GM18511 (cell line): Measurements from ENCODE around the gene VWF.
"Not testable (repeated sequence)": the region's sequence is repeated elsewhere in the genome, so short reads cannot be mapped to it uniquely, and the experiment has no call there.

ENCODE experiments used
- ATAC-seq: cut with Tn5 transposase; IDR thresholded peaks from one replicate; pipeline ENCODE4 v1.9.1; 2021; ENCODE audit warnings: mild to moderate bottlenecking, moderate library complexity; ENCODE audit not compliant: unreplicated experiment

Gene VWF

GRCh38 chr12:6124411-6125309 lies at the start of gene VWF:
VWF (minus strand) TSS chr12:6124670; CDS start chr12:6123196, 1,474 bp downstream.
- ATAC-seq = no peak

- ATAC-seq = no peak
These were observed 48.4 kb upstream of the VWF start for GRCh38 chr12:6172862-6173261.

DNA sequence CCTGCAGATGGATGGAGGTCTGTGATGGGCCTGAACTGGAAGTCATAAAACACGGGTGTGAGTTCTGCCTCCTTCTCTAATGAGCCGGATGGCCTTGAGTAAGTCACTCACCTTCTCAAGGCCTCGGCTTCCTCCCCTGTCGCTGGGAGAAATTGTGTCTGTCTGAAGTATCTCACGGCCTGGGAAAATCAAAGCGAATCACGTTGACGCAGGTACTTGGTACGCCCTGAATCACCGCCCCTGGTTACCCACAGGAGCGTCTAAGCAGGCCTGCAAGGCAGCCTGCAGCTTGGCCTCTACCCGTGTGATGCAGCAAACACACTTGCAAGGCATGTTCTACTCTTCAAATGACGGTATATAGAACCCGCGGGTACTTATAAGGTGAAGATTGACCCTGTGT lies 47.6 kb upstream of the VWF start:
- no peak for ATAC-seq

DNA sequence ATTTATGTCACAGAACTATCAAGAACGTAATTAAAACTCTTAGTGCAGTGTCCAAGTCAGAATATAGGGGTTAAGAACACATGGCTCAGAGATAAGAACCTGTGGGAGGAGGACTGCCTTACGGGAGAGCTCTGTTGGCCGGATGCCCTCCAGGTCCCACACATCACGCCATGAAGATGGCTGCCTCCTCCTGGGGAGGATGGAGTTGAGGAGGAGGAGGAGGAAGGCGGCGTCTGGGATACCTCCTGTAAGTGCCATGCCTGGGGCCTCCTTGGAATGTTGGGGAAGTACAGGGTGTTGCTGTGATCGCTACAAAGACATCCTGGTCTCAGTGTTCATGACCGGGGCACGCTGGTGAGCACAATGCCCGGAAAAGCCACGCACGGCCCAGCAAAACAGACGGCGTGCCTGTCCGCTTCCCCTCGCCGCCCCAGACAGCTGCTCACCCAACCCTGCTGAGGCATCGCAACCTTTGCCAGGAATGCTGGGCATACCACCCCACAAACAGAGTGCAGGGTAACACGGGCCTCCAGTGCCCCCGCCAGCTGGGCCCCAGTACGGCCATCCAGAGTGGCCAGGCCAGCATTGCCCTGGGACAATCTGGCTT lies 47.0 kb upstream of the VWF start:
- ATAC-seq = no peak

DNA sequence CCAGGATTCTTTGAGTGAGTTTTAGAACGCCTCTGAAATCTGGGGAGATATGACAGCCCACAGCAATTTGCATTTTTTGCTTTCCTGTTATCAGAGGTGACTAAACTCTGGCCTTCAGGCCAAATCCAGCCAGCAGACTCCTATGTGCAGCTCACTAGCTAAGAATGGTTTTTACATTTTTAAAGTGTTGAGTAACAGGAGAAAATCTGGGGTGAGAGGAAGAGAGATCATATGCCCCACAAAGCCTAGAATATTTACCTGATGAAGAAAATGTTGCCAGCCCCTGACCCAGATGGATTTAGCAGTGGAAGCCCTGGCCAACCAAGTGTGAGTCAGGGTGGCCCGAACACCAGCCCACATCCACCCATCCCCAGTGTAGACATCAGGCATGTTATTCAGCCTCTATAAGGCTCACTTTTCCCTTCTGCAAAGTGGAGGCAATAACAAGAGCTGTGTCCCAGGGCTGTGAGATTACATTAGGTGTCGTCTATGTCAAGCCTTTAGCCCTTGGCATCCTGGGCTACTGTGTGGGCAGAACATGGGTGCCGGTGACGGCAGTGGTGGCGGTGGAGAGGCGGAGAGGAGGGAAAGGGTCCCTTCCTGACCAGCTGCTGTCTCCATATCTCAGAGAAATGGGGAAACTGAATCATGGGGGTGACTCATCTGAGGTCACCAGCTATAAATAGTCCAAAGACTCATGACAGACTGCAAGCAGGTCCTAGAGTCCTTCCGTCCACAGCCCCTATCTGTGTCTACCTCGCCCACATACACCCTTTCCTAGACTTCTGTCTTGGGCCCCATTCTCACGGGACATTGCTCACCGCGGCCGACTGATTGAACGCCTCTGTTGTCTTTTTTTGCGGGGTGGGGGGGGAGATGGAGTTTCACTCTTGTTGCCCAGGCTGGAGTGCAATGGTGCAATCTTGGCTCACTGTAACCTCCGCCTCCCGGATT lies 43.1 kb upstream of the VWF start:
- peak; percentile 87 for ATAC-seq

GRCh38 chr12:6166808-6167207 lies 42.3 kb upstream of the VWF start:
- ATAC-seq = peak; percentile 4

DNA sequence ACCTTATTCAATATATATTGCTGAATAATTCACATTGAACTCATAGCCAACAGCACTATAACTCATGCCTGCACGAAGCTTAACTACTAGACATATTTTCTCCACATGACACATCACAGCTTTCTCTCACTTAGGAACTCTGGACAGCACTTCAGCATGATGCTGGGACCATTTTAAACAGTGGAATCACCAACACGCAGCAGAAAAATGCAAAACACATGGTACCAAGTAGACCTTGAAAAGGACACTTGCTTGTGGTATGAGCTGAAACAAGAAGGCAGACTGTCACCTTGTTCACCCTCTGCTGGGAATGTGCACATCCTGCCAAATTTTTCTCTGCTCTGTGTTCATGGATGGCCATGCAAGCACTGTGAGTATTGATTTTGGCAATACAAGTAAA lies 40.9 kb upstream of the VWF start:
- no peak for ATAC-seq

GRCh38 chr12:6163416-6164060 lies 39.1 kb upstream of the VWF start:
- no peak for ATAC-seq

- no peak for ATAC-seq
These were observed 36.8 kb upstream of the VWF start for GRCh38 chr12:6161124-6161882.

DNA sequence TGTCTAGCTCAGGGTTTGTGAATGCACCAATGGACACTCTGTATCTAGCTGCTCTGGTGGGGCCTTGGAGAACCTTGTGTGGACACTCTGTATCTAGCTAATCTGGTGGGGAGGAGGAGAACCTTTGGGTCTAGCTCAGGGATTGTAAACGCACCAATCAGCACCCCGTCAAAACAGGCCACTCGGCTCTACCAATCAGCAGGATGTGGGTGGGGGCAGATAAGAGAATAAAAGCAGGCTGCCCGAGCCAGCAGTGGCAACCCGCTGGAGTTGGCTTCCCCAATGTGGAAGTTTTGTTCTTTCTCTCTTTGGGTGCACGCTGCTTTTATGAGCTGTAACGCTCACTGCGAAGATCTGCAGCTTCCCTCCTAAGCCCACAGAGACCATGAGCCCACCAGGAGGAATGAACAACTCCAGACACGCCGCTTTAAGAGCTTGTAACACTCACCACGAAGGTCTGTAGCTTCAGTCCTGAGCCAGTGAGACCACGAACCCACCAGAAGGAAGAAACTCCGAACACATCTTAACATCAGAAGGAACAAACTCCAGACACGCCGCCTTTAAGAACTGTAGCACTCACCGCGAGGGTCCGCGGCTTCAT lies 35.7 kb upstream of the VWF start:
- not testable (repeated sequence) for ATAC-seq

GRCh38 chr12:6159166-6160011 lies 34.9 kb upstream of the VWF start:
- not testable (repeated sequence) for ATAC-seq

DNA sequence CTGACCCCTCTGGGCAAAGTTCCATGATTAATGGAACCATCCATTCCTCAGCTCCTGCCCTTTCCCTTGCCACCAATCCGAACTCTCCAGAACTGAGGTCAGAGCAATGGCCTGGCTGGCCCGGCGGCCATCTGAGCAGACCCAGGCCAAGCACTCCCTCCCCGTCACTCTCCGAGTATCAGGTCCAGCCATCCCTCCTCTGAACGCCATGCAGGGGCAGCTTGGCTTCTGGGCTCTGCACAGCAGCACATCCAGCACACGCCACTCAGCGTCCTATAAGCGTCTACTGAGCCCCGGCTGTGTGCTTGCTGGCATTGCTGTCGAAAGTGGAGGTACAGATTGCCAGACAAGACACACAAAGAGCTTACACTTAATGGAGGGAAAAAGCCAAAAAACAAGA lies 34.3 kb upstream of the VWF start:
- ATAC-seq = no peak

- ATAC-seq = no peak
These were observed 33.8 kb upstream of the VWF start for GRCh38 chr12:6158255-6158654.

GRCh38 chr12:6157482-6157881 lies 33.0 kb upstream of the VWF start:
- no peak for ATAC-seq

- no peak for ATAC-seq
These were observed 30.4 kb upstream of the VWF start for GRCh38 chr12:6154730-6155459.

GRCh38 chr12:6148722-6149121 lies 24.3 kb upstream of the VWF start:
- ATAC-seq = not testable (repeated sequence)

GRCh38 chr12:6148061-6148460 lies 23.6 kb upstream of the VWF start:
- ATAC-seq = no peak

GRCh38 chr12:6146951-6147350 lies 22.5 kb upstream of the VWF start:
- ATAC-seq = no peak
